ENCODE data around the gene WIPI1. TPM values are rescaled to one million over a fixed set of nuclear protein-coding genes. Genes with fewer than 3 reads are reported as not detected.

WIPI1 gene
- total RNA-seq, 2 donors from 2014 or later, result 8.9 to 10.2 TPM

DNA sequence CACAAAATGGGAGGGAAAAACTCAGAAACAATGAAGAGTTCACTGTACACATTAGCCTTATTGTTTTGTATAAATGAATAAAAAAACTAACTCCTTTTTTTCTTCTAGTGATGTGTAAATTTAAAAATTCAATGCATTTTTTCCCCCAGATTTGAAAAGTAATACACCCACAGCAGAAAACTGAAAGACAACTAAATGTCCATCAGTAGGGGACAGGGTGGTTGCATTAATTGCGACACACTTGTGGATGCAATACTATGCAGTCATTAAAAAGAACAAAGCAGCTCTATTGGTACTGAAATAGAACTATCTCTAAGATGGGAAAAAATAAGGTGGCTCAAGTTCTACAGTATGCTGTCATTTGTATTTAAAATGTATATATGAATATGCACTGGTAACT lies 13.7 kb upstream of the WIPI1 start:
- Mint-ChIP-seq H3K27ac (no peak overlapping the region), H3K27me3 (peaks cover 24% of the 10 kb centered on the region), H3K4me3 (no peak overlapping the region), H3K36me3 (ENCODE audit: low read depth) (no peaks in the 10 kb centered on the region), H3K4me1 (peaks cover 2% of the 10 kb centered on the region)
- DNase-seq, result no peak
- no peaks in the 10 kb centered on the region for H3K9me3 ChIP-seq (ENCODE audit: control insufficient read depth, low read length, poor library complexity, severe bottlenecking)
- no peak for ATAC-seq

DNA sequence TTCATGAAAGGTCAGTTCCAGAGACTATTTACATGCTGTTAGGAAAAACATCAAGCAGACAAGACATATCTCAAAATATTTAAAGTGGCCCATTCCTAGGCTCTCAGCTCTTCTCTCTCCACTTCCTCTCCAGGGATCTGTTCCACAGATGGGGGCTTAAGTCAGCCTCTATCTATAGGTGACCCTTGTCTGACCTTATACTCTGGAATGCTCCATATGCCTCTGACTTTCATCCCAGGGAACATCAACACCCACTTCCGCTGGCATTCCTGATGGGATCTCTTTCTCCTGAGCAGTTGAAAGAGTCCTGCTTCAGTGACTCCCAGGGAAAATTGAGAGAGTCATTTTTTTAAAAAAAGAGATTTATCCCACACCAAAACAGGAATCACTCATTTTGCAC lies 11.5 kb upstream of the WIPI1 start:
- Mint-ChIP-seq H3K27me3 (peaks cover 24% of the 10 kb centered on the region), H3K4me1 (peaks cover 4% of the 10 kb centered on the region), H3K36me3 (ENCODE audit: low read depth) (no peaks in the 10 kb centered on the region), H3K27ac (no peak overlapping the region), H3K4me3 (no peak overlapping the region)
- H3K9me3 ChIP-seq (ENCODE audit: control insufficient read depth, low read length, poor library complexity, severe bottlenecking), result no peaks in the 10 kb centered on the region
- DNase-seq, result no peak
- ATAC-seq, result no peak

GRCh38 chr17:68468334-68468733 lies 11.0 kb upstream of the WIPI1 start:
- no peak overlapping the region for H3K27ac Mint-ChIP-seq
- DNase-seq, result no peak
- ATAC-seq, result no peak
- H3K27me3 Mint-ChIP-seq, result peaks cover 24% of the 10 kb centered on the region
- peaks cover 4% of the 10 kb centered on the region for H3K4me1 Mint-ChIP-seq
- H3K36me3 Mint-ChIP-seq (ENCODE audit: low read depth), result no peaks in the 10 kb centered on the region
- H3K4me3 Mint-ChIP-seq, result no peak overlapping the region
- H3K9me3 ChIP-seq (ENCODE audit: control insufficient read depth, low read length, poor library complexity, severe bottlenecking), result no peaks in the 10 kb centered on the region

DNA sequence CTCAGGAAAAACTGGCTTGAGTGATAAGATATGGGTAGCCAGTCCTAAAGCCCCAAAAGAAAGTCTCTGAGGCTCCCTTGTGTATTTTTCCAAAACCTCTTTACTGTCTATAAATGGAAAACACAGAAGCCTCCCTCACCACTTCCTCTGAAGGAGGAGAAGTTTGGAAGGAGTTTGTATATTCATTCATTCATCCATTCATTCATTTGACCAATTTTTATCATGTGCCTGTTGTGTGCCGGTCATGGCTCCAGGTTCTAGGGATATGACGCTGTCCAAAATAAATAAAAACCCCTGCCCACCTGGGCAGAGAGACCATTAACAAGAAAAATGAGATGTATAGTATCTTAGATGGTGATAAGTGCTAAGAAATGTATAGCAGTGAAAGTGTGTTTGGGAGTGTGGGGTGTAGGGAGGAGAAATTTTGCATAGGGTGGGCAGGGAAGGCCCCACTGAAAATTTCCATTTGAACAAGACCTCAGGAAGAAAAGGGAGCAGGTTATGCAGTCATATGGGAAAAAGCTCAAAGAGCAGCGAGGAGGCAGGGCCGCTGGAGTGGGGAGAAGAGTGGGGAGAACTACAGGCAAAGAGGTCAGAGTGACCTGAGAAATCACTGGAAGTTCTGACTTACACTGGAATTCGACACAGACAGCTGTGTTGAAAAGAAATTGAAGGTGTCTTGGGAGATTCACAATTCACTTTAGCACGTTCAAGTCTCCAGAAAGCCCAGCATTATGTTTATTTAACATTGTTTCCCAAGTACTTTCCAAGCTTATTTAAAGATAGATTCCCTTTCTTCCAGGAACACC lies 6.1 kb upstream of the WIPI1 start:
- no peaks in the 10 kb centered on the region for H3K9me3 ChIP-seq (ENCODE audit: control insufficient read depth, low read length, poor library complexity, severe bottlenecking)
- Mint-ChIP-seq H3K27me3 (peaks cover 12% of the 10 kb centered on the region), H3K4me3 (peak overlapping the region; percentile 47), H3K4me1 (peaks cover 31% of the 10 kb centered on the region), H3K36me3 (ENCODE audit: low read depth) (no peaks in the 10 kb centered on the region), H3K27ac (no peak overlapping the region)
- no peak for ATAC-seq
- DNase-seq, result no peak

DNA sequence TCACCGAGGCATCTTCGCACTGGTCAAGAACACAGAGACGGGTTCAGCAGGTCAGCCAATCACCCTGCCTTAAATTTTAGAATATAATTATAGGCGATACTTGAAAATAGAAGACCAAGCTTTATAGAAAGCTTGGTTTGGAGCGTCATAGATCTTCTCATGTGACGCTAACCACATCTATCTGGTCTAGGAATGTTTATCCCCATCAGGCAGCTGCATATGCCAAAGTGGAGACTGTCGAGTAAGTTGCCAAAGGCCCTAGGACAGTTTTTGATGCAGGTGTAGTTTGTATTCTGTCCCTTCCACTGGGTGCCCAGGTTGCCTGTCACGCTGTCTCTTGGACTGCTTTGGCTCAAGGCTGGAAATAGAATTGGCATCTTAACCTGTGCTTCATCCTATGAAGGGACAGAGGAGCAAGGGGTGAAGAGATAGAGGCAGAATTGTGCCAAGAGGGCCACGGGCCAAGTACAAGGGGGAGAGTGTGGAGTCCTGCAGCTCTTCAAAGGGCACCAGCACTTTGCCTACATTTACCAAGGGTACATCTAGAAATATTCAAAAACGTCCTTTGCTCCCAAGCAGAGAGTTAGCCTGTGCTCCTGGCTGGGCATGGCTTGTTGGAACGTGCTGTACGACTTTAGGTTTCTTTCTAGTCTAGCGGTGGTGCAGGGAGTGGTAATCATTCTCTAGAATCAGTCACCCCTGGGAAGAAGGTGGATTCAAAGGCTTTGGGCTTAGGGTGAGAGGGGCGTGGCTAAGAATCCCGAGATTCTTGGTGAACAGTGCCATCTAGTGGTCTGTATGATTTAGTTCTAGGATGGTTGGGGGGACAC lies 5.3 kb upstream of the WIPI1 start:
- Mint-ChIP-seq H3K27ac (no peak overlapping the region), H3K4me3 (peak overlapping the region; percentile 47), H3K4me1 (peaks cover 39% of the 10 kb centered on the region), H3K27me3 (peaks cover 3% of the 10 kb centered on the region), H3K36me3 (ENCODE audit: low read depth) (no peaks in the 10 kb centered on the region)
- ATAC-seq (peak; percentile 81), DNase-seq (peak; percentile 35 to 49 (median 38))
- no peaks in the 10 kb centered on the region for H3K9me3 ChIP-seq (ENCODE audit: control insufficient read depth, low read length, poor library complexity, severe bottlenecking)

DNA sequence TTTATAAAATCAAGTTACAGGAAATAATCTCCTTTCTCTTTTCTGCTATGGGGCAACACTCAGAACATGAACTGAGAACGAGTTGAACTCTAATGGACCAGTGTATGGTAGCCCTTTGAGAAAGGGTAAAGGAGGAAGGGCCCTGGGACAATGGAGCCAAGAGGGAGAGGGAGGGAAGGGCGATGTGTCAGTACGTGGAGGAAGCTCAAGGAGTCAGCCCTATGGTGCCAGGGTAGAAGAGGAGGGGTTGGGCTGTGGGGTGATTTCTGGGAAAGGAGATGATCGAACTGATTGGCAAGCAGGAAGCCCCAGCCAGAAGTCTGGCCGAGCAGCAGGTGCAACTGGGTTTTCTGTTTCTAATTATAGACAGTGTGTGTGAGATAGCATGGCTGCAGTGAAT lies 4.3 kb upstream of the WIPI1 start:
- H3K4me3 Mint-ChIP-seq, result no peak overlapping the region
- peaks cover 39% of the 10 kb centered on the region for H3K4me1 Mint-ChIP-seq
- peak overlapping the region; percentile 87 for H3K27ac Mint-ChIP-seq
- DNase-seq (no peak), ATAC-seq (no peak)
- no peaks in the 10 kb centered on the region for H3K9me3 ChIP-seq (ENCODE audit: control insufficient read depth, low read length, poor library complexity, severe bottlenecking)
- no peaks in the 10 kb centered on the region for H3K27me3 Mint-ChIP-seq
- no peaks in the 10 kb centered on the region for H3K36me3 Mint-ChIP-seq (ENCODE audit: low read depth)

- H3K27ac Mint-ChIP-seq, result peak overlapping the region; percentile 87
- no peaks in the 10 kb centered on the region for H3K36me3 Mint-ChIP-seq (ENCODE audit: low read depth)
- no peak for ATAC-seq
- H3K4me1 Mint-ChIP-seq, result peaks cover 39% of the 10 kb centered on the region
- no peak overlapping the region for H3K4me3 Mint-ChIP-seq
- no peaks in the 10 kb centered on the region for H3K9me3 ChIP-seq (ENCODE audit: control insufficient read depth, low read length, poor library complexity, severe bottlenecking)
- no peaks in the 10 kb centered on the region for H3K27me3 Mint-ChIP-seq
- no peak for DNase-seq
These were observed 3.8 kb upstream of the WIPI1 start for GRCh38 chr17:68461122-68461539.

GRCh38 chr17:68460715-68461114 lies 3.4 kb upstream of the WIPI1 start:
- DNase-seq, result no peak
- Mint-ChIP-seq H3K27ac (peak overlapping the region; percentile 87), H3K36me3 (ENCODE audit: low read depth) (no peaks in the 10 kb centered on the region), H3K4me1 (peaks cover 37% of the 10 kb centered on the region), H3K27me3 (no peaks in the 10 kb centered on the region), H3K4me3 (peak overlapping the region; percentile 21)
- H3K9me3 ChIP-seq (ENCODE audit: control insufficient read depth, low read length, poor library complexity, severe bottlenecking), result no peaks in the 10 kb centered on the region
- no peak for ATAC-seq

DNA sequence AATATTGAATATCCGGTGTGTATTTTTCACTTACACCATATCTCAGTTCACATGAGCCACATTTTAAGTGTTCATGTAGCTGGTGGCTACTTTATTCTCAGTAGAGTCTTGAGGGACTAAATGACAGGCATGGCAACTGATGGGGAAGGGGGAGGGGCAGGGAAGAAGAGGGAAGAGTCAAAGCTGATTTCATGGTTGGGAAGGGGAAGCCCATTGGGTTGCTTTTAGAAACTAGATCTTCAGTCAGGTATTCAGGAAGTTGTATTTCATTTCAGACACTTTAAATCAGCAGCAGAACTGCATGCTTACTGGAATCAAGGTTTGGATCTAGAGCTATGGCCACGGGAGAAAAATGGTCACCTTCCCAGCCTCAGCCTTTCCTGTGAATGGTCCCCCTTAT lies 2.9 kb upstream of the WIPI1 start:
- H3K27me3 Mint-ChIP-seq, result no peaks in the 10 kb centered on the region
- H3K4me1 Mint-ChIP-seq, result peaks cover 37% of the 10 kb centered on the region
- no peak for ATAC-seq
- no peaks in the 10 kb centered on the region for H3K9me3 ChIP-seq (ENCODE audit: control insufficient read depth, low read length, poor library complexity, severe bottlenecking)
- no peak overlapping the region for H3K4me3 Mint-ChIP-seq
- peak overlapping the region; percentile 87 for H3K27ac Mint-ChIP-seq
- H3K36me3 Mint-ChIP-seq (ENCODE audit: low read depth), result no peaks in the 10 kb centered on the region
- no peak for DNase-seq

- peaks cover 37% of the 10 kb centered on the region for H3K4me1 Mint-ChIP-seq
- H3K27ac Mint-ChIP-seq, result peak overlapping the region; percentile 87
- H3K36me3 Mint-ChIP-seq (ENCODE audit: low read depth), result no peaks in the 10 kb centered on the region
- no peak for DNase-seq
- no peaks in the 10 kb centered on the region for H3K9me3 ChIP-seq (ENCODE audit: control insufficient read depth, low read length, poor library complexity, severe bottlenecking)
- no peaks in the 10 kb centered on the region for H3K27me3 Mint-ChIP-seq
- no peak for ATAC-seq
- H3K4me3 Mint-ChIP-seq, result peak overlapping the region; percentile 10
These were observed 1.8 kb upstream of the WIPI1 start for GRCh38 chr17:68459037-68459639.

GRCh38 chr17:68458260-68459036 lies 1.2 kb upstream of the WIPI1 start:
- no peaks in the 10 kb centered on the region for H3K36me3 Mint-ChIP-seq (ENCODE audit: low read depth)
- no peak for ATAC-seq
- H3K4me1 Mint-ChIP-seq, result peaks cover 35% of the 10 kb centered on the region
- no peak for DNase-seq
- H3K9me3 ChIP-seq (ENCODE audit: control insufficient read depth, low read length, poor library complexity, severe bottlenecking), result no peaks in the 10 kb centered on the region
- H3K4me3 Mint-ChIP-seq, result peak overlapping the region; percentile 87
- no peaks in the 10 kb centered on the region for H3K27me3 Mint-ChIP-seq
- H3K27ac Mint-ChIP-seq, result peak overlapping the region; percentile 86

GRCh38 chr17:68457539-68458259 lies 403 bp upstream of the WIPI1 start:
- DNase-seq, result peak; percentile 98 to 99 (median 99)
- H3K4me1 Mint-ChIP-seq, result peaks cover 31% of the 10 kb centered on the region
- ATAC-seq, result peak; percentile 96
- H3K4me3 Mint-ChIP-seq, result peak overlapping the region; percentile 87
- H3K36me3 Mint-ChIP-seq (ENCODE audit: low read depth), result no peaks in the 10 kb centered on the region
- no peaks in the 10 kb centered on the region for H3K27me3 Mint-ChIP-seq
- H3K9me3 ChIP-seq (ENCODE audit: control insufficient read depth, low read length, poor library complexity, severe bottlenecking), result no peaks in the 10 kb centered on the region
- H3K27ac Mint-ChIP-seq, result peak overlapping the region; percentile 86

All from T-helper 17 cell (primary cell).